ENCODE results near the gene PPP1R14D.

PPP1R14D gene

GRCh38 chr15:40769274-40770146 is 59.0 kb downstream of the PPP1R14D start, which contains the start of gene C15orf62:
Gene C15orf62 (plus strand): TSS chr15:40769980. CDS start chr15:40770496, 516 bp downstream.
- no peaks in the 10 kb centered on the region for H3K36me3 Mint-ChIP-seq
- peak within 1 kb of the TSS; percentile 79 for H3K4me3 Mint-ChIP-seq
- peak within 1 kb of the TSS; percentile 95 for H3K27ac Mint-ChIP-seq
- H3K27me3 Mint-ChIP-seq: no peaks in the 10 kb centered on the region
- H3K9me3 Mint-ChIP-seq (ENCODE audit: low read depth): no peaks in the 10 kb centered on the region
- H3K4me1 Mint-ChIP-seq (ENCODE audit: low read depth): peaks cover 36% of the 10 kb centered on the region

GRCh38 chr15:40768521-40769273 is 59.8 kb downstream of the PPP1R14D start:
- Mint-ChIP-seq H3K36me3 (no peaks in the 10 kb centered on the region), H3K9me3 (ENCODE audit: low read depth) (no peaks in the 10 kb centered on the region), H3K27ac (peak overlapping the region; percentile 95), H3K27me3 (no peaks in the 10 kb centered on the region), H3K4me1 (ENCODE audit: low read depth) (peaks cover 38% of the 10 kb centered on the region), H3K4me3 (peak overlapping the region; percentile 65)

- Mint-ChIP-seq H3K27me3 (no peaks in the 10 kb centered on the region), H3K9me3 (ENCODE audit: low read depth) (no peaks in the 10 kb centered on the region), H3K27ac (no peak overlapping the region), H3K4me3 (no peak overlapping the region), H3K4me1 (ENCODE audit: low read depth) (peaks cover 43% of the 10 kb centered on the region), H3K36me3 (no peaks in the 10 kb centered on the region)
These were observed 60.5 kb downstream of the PPP1R14D start for GRCh38 chr15:40767838-40768500.

GRCh38 chr15:40766906-40767837 is 61.3 kb downstream of the PPP1R14D start:
- H3K4me1 Mint-ChIP-seq (ENCODE audit: low read depth): peaks cover 48% of the 10 kb centered on the region
- H3K9me3 Mint-ChIP-seq (ENCODE audit: low read depth): no peaks in the 10 kb centered on the region
- H3K27me3 Mint-ChIP-seq: no peaks in the 10 kb centered on the region
- no peak overlapping the region for H3K27ac Mint-ChIP-seq
- no peak overlapping the region for H3K4me3 Mint-ChIP-seq
- no peaks in the 10 kb centered on the region for H3K36me3 Mint-ChIP-seq

GRCh38 chr15:40766194-40766815 is 62.2 kb downstream of the PPP1R14D start:
- peak overlapping the region; percentile 64 for H3K27ac Mint-ChIP-seq
- H3K9me3 Mint-ChIP-seq (ENCODE audit: low read depth): no peaks in the 10 kb centered on the region
- peaks cover 48% of the 10 kb centered on the region for H3K4me1 Mint-ChIP-seq (ENCODE audit: low read depth)
- peak overlapping the region; percentile 23 for H3K4me3 Mint-ChIP-seq
- no peaks in the 10 kb centered on the region for H3K27me3 Mint-ChIP-seq
- H3K36me3 Mint-ChIP-seq: no peaks in the 10 kb centered on the region

All from activated naive CD8-positive, alpha-beta T cell (primary cell).